HepG2 (cell line): ENCODE results near the gene C14orf93. TPM values are rescaled to one million over a fixed set of nuclear protein-coding genes. Genes with fewer than 3 reads are reported as not detected.

Source experiments
- ATAC-seq: fragments of 200-7000 bp; cut with Tn5 transposase; 3 replicates; pipeline ENCODE4 v1.9.1; 2020; ENCODE audit warnings: mild to moderate bottlenecking, moderate library complexity
- BruUV-seq: library from RNA; stranded (reverse); fragments of 400-500 nt; replicated peaks from 2 replicates; lab custom pipeline; 2021; lab: Mats Ljungman, UMichigan
- CTCF ChIA-PET: fragments of 300-600 bp; formaldehyde crosslinking; extraction: SDS; loops from one replicate; lab custom pipeline; 2021; ENCODE audit warnings: low total read pairs, inconsistent platforms, low intra/inter-chr PET ratio; lab: Yijun Ruan, JAX
- POLR2A ChIA-PET: fragments of 350-600 bp; sonication (Branson Sonifier 250); formaldehyde crosslinking; loops from one replicate; lab custom pipeline; 2020; ENCODE audit warnings: antibody characterized with exemption, inconsistent platforms; lab: Yijun Ruan, JAX
- DNase-seq: peaks from one replicate; pipeline ENCODE4 v3.0.0-alpha.2; 2015; ENCODE audit warnings: low spot score
- FAIRE-seq: peaks from 3 replicates; lab custom pipeline; 2011; peaks lifted over from hg19 to GRCh38; lab: Jason Lieb, UNC
- H2AFZ ChIP-seq: one replicate; pipeline ENCODE4 v1.6.1; 2011; ENCODE audit warnings: low read length, inconsistent platforms
- H3K27ac ChIP-seq: fragments of 300-600 bp; 3 replicates; pipeline ENCODE4 v1.8.0; 2011; ENCODE audit warnings: mixed run types, mild to moderate bottlenecking, mixed read lengths, low read length, inconsistent platforms; ENCODE audit not compliant: insufficient read depth; ENCODE audit errors: extremely low read length
- H3K27me3 ChIP-seq, 2 experiments: fragments of 200-600 bp in 1 of 2; 2 replicates in 1 of 2; 3 replicates in 1 of 2; pipeline versions ENCODE4 v1.6.0 to v1.8.0; 2011; ENCODE audit warnings: low read length in 2 of 2, mild to moderate bottlenecking in 2 of 2, moderate library complexity in 2 of 2, inconsistent platforms in 1 of 2; ENCODE audit not compliant: insufficient read depth in 2 of 2, control insufficient read depth in 1 of 2
- H3K36me3 ChIP-seq, 2 experiments: fragments of 200-600 bp in 1 of 2; replicated peaks in 1 of 2; 2 replicates in 1 of 2; 3 replicates in 1 of 2; pipeline versions ENCODE4 v1.5.1 to v1.8.0; 2011; ENCODE audit warnings: low read length in 2 of 2, inconsistent platforms in 1 of 2; ENCODE audit not compliant: insufficient read depth in 2 of 2, control insufficient read depth in 1 of 2
- H3K4me1 ChIP-seq: 2 replicates; pipeline ENCODE4 v1.5.1; 2012; ENCODE audit warnings: low read length, inconsistent platforms; ENCODE audit not compliant: insufficient read depth
- H3K4me2 ChIP-seq: 2 replicates; pipeline ENCODE4 v1.6.0; 2011; ENCODE audit warnings: low read depth, low read length, inconsistent platforms
- H3K4me3 ChIP-seq, 3 experiments: fragments of 200-600 bp in 1 of 3; sonication (generic), shearing (Covaris generic) in 1 of 3; replicated peaks in 1 of 3; 2 replicates each; pipeline ENCODE4 v1.5.1; 2011 to 2016; ENCODE audit warnings: low read length in 3 of 3, inconsistent platforms in 2 of 3, low read depth in 2 of 3, mild to moderate bottlenecking in 2 of 3, control low read depth in 1 of 3, mixed read lengths in 1 of 3; ENCODE audit not compliant: insufficient read depth in 1 of 3
- H3K79me2 ChIP-seq: one replicate; pipeline ENCODE4 v1.6.1; 2011; ENCODE audit warnings: low read length, inconsistent platforms; ENCODE audit not compliant: insufficient read depth
- H3K9ac ChIP-seq: 2 replicates; pipeline ENCODE4 v1.6.0; 2011; ENCODE audit warnings: mild to moderate bottlenecking, low read depth, low read length, inconsistent platforms; ENCODE audit not compliant: insufficient read depth
- H3K9me3 ChIP-seq: 2 replicates; pipeline ENCODE4 v1.5.1; 2012; ENCODE audit warnings: mild to moderate bottlenecking, low read length
- H4K20me1 ChIP-seq: 2 replicates; pipeline ENCODE4 v1.6.0; 2011; ENCODE audit warnings: inconsistent platforms, mild to moderate bottlenecking, low read length, moderate library complexity; ENCODE audit not compliant: insufficient read depth
- AKAP8 ChIP-seq: sonication (generic); formaldehyde crosslinking; IDR thresholded peaks from 2 replicates; pipeline ENCODE4 v1.5.1; 2020; ENCODE audit warnings: mild to moderate bottlenecking, missing genetic modification reagents
- DNMT3B ChIP-seq: conservative IDR thresholded peaks from 2 replicates; pipeline ENCODE4 v1.6.1; 2016; ENCODE audit warnings: missing biosample characterization, control low read depth
- DZIP1 ChIP-seq: sonication (generic); formaldehyde crosslinking; IDR thresholded peaks from 2 replicates; pipeline ENCODE4 v1.5.0; 2020; ENCODE audit warnings: mild to moderate bottlenecking, missing genetic modification reagents
- E2F5 ChIP-seq: sonication (generic); formaldehyde crosslinking; conservative IDR thresholded peaks from 2 replicates; pipeline ENCODE4 v1.4.0; 2020; ENCODE audit warnings: missing genetic modification reagents
- IRF1 ChIP-seq: sonication (generic); formaldehyde crosslinking; IDR thresholded peaks from 2 replicates; pipeline ENCODE4 v1.4.0; 2020; ENCODE audit warnings: low read depth, mild to moderate bottlenecking, missing genetic modification reagents
- MBD4 ChIP-seq: IDR thresholded peaks from 2 replicates; pipeline ENCODE4 v1.6.1; 2012; ENCODE audit warnings: low read length, inconsistent platforms, borderline replicate concordance
- NFYB ChIP-seq: sonication (generic); formaldehyde crosslinking; IDR thresholded peaks from 2 replicates; pipeline ENCODE4 v1.4.0; 2020; ENCODE audit warnings: missing genetic modification reagents
- PATZ1 ChIP-seq: sonication (generic); formaldehyde crosslinking; IDR thresholded peaks from 2 replicates; pipeline ENCODE4 v1.4.0; 2020; ENCODE audit warnings: missing genetic modification reagents
- RBFOX2 ChIP-seq: fragments of 200-400 bp; formaldehyde crosslinking; IDR thresholded peaks from 2 replicates; pipeline ENCODE4 v1.6.1; 2017; ENCODE audit warnings: low read depth, mild to moderate bottlenecking, low read length
- SRF ChIP-seq: IDR thresholded peaks from 2 replicates; pipeline ENCODE4 v1.6.1; 2011; ENCODE audit warnings: mild to moderate bottlenecking, low read depth, low read length, moderate library complexity
- TCF12 ChIP-seq, 2 experiments: fragments of 450-650 bp in 1 of 2; sonication (generic) in 1 of 2; formaldehyde crosslinking in 1 of 2; IDR thresholded peaks; 2 replicates each; pipeline versions ENCODE4 v1.6.1 to v1.8.0; 2017 to 2022; ENCODE audit warnings: antibody characterized with exemption in 1 of 2, mild to moderate bottlenecking in 1 of 2, missing genetic modification reagents in 1 of 2, moderate library complexity in 1 of 2
- ZFP1 ChIP-seq: IDR thresholded peaks from 2 replicates; pipeline ENCODE4 v1.6.1; 2016
- ZNF281 ChIP-seq: sonication (generic); formaldehyde crosslinking; IDR thresholded peaks from 2 replicates; pipeline ENCODE4 v1.4.0; 2020; ENCODE audit warnings: missing genetic modification reagents, borderline replicate concordance
- ZNF570 ChIP-seq: sonication (generic); formaldehyde crosslinking; IDR thresholded peaks from 2 replicates; pipeline ENCODE4 v1.4.0; 2020; ENCODE audit warnings: mild to moderate bottlenecking, missing genetic modification reagents, borderline replicate concordance
- ZNF607 ChIP-seq: sonication (generic); formaldehyde crosslinking; IDR thresholded peaks from 2 replicates; pipeline ENCODE4 v1.5.1; 2020; ENCODE audit warnings: missing genetic modification reagents, mild to moderate bottlenecking, borderline replicate concordance
- WGBS: methylation state at CpG from one replicate; pipeline ENCODE4 v1.1.6; 2017; ENCODE audit warnings: low lambda C conversion rate; 5-methylcytosine and 5-hydroxymethylcytosine counted together
- in situ Hi-C: cut with HindIII; loops from 2 replicates; pipeline ENCODE4 v1.10.0; 2017; ENCODE audit warnings: low pct_unique_long_range_greater_than_20kb; ENCODE audit not compliant: extremely low pct_ligation_motif_present
- intact Hi-C: fragments of 100-400 bp; cut with micrococcal nuclease; formaldehyde crosslinking; loops from one replicate; pipeline ENCODE4 v1.10.0; 2022; ENCODE audit not compliant: unreplicated experiment
- polyA plus RNA-seq, 8 experiments: library from polyadenylated mRNA; depleted of rRNA in 3 of 8; stranded (reverse) in 7 of 8; unstranded in 1 of 8; fragments of >200 nt; fragmentation: Illumina TruSeq in 4 of 8; extraction: Trizol in 4 of 8; gene quantifications; 2 replicates each; pipeline versions ENCODE4 v1.2.1 to v1.2.3, GENCODE V29; 2011 to 2016; ENCODE audit warnings: low read depth in 4 of 8, missing spikeins in 1 of 8, mixed read lengths in 1 of 8; ENCODE audit not compliant: insufficient read depth in 1 of 8
- total RNA-seq, 5 experiments: library from RNA; depleted of rRNA; stranded (reverse); fragments of >200 nt; fragmentation: Illumina TruSeq; extraction: Trizol; gene quantifications; 2 replicates each; pipeline ENCODE4 v1.2.3, GENCODE V29; 2016; ENCODE audit warnings: low read depth in 1 of 5

Gene C14orf93
- total and polyA plus RNA-seq, 2 of the 13 experiments (the other 11 are each of a cell fraction or from before 2014, with no cell fraction given), result 11.4 to 22.5 TPM

- ATAC-seq (no peak), FAIRE-seq (no peak), DNase-seq (no peak)
- Histone ChIP-seq H3K79me2 (peaks cover 46% of the 10 kb centered on the region), H4K20me1 (no peaks in the 10 kb centered on the region), H3K27me3 (no peaks in the 10 kb centered on the region; a peak in 1 of 5 replicates), H3K4me2 (peak overlapping the region; percentile 92), H3K9ac (peak overlapping the region; percentile 97), H2AFZ (no peak overlapping the region), H3K4me3 (peak overlapping the region; percentile 78 to 86 (median 80)), H3K36me3 (peaks cover 24 to 39% of the 10 kb centered on the region in 2 experiments), H3K27ac (no peak overlapping the region), H3K9me3 (no peaks in the 10 kb centered on the region), H3K4me1 (peaks cover 50% of the 10 kb centered on the region)
- POLR2A ChIA-PET, result interaction anchor here (0.7 to 15.1 kb wide), 16 partner anchors 9 to 76 kb away, joined by 3 to 203 read pairs (median 6); partner anchors contain the start of genes ACIN1, AJUBA, C14orf119 and HAUS4
- in situ Hi-C loops (no loop called here), intact Hi-C loops (no loop called here)
- CTCF ChIA-PET, result no interaction called here
- BruUV-seq, result no TSS peak
- WGBS, result 97% methylated on average over 10 of the region's 10 CpGs
- TF ChIP-seq RBFOX2 (0 out of 2 replicates have a peak, but pooled peaks have one; percentile 6), E2F5 (CRISPR knock-in tag) (no peak), NFYB (CRISPR knock-in tag) (0 out of 2 replicates have a peak, but pooled peaks have one; percentile 18), ZNF281 (CRISPR knock-in tag) (no peak), AKAP8 (CRISPR knock-in tag) (peak; percentile 22; the same call in 1 of the 2 replicates), PATZ1 (CRISPR knock-in tag) (peak; percentile 29; the same call in 1 of the 2 replicates), DNMT3B (no peak), ZNF607 (CRISPR knock-in tag) (no peak), TCF12 (IDR thresholded peaks at IDR 0.05) (no peak), TCF12 (CRISPR knock-in tag; IDR thresholded peaks at IDR 0.05) (no peak), SRF (no peak), ZNF570 (CRISPR knock-in tag) (no peak), MBD4 (no peak), DZIP1 (no peak), ZFP1 (no peak), IRF1 (no peak)
Measured at GRCh38 chr14:23033251-23033727, 23.3 kb upstream of the C14orf93 start.
